Esophagus squamous epithelium (tissue), 5 donors: ENCODE data around the gene RBFOX2. TPM values are rescaled to one million over a fixed set of nuclear protein-coding genes. Genes with fewer than 3 reads are reported as not detected.

Experiments used
- DNase-seq: peaks from one replicate; lab custom pipeline; 2025; lab: John Stamatoyannopoulos, UW
- H3K27ac ChIP-seq, 4 donors: fragments of 200-600 bp; sonication (generic); one replicate each; pipeline ENCODE4 v1.5.1; 2016 to 2019; ENCODE audit warnings: mild to moderate bottlenecking in 1 of 4
- H3K27me3 ChIP-seq, 4 donors: fragments of 200-600 bp; sonication (generic); 1 replicate in 3 of 4; 2 replicates in 1 of 4; pipeline versions ENCODE4 v1.5.1 to v1.6.0; 2017 to 2021; ENCODE audit warnings: antibody characterized with exemption in 1 of 4
- H3K36me3 ChIP-seq, 3 donors: fragments of 200-600 bp; sonication (generic); one replicate each; pipeline ENCODE4 v1.5.1; 2016 to 2019
- H3K4me1 ChIP-seq, 3 donors: fragments of 200-600 bp; sonication (generic); one replicate each; pipeline ENCODE4 v1.5.1; 2017 to 2019
- H3K4me3 ChIP-seq, 4 donors: fragments of 200-600 bp; sonication (generic); 1 replicate in 3 of 4; 2 replicates in 1 of 4; pipeline ENCODE4 v1.5.1; 2016 to 2019; ENCODE audit warnings: mild to moderate bottlenecking in 2 of 4, moderate library complexity in 1 of 4
- H3K9me3 ChIP-seq, 3 donors: fragments of 200-600 bp; sonication (generic); one replicate each; pipeline ENCODE4 v1.5.1; 2016 to 2019
- CTCF ChIP-seq, 6 experiments: fragments of 450-650 bp in 4 of 6; fragments of 200-600 bp in 2 of 6; sonication (generic) in 2 of 6; IDR thresholded peaks; one replicate each; pipeline ENCODE4 v1.5.1; 2016 to 2019; ENCODE audit warnings: antibody characterized with exemption in 6 of 6, mild to moderate bottlenecking in 4 of 6, moderate library complexity in 4 of 6
- POLR2A ChIP-seq, 4 donors: fragments of 450-650 bp; IDR thresholded peaks; one replicate each; pipeline ENCODE4 v1.6.1; 2017; ENCODE audit warnings: antibody characterized with exemption in 4 of 4, mild to moderate bottlenecking in 4 of 4, moderate library complexity in 3 of 4
- WGBS, 2 donors: methylation state at CpG; one replicate each; pipeline ENCODE4 v1.1.5; 2018; 5-methylcytosine and 5-hydroxymethylcytosine counted together
- intact Hi-C: fragments of 100-400 bp; cut with DNase I; formaldehyde crosslinking; loops from one replicate; pipeline ENCODE4 v1.15.0; 2022
- total RNA-seq, 4 donors: library from RNA; depleted of rRNA; stranded (reverse); fragments of >200 nt; gene quantifications; one replicate each; pipeline ENCODE4 v1.1.0, GENCODE V29; 2016
- donor health status: DM: yes; HTN: yes; CAD: no.

Gene RBFOX2
- total RNA-seq, 4 donors from 2014 or later, result 33.3 to 69.6 (median 46.3) TPM

- TF ChIP-seq POLR2A (IDR thresholded peaks at IDR 0.05), result no peak
- TF ChIP-seq CTCF (IDR thresholded peaks at IDR 0.05), result no peak
- intact Hi-C loops, result no loop called here
- no peaks in the 10 kb centered on the region for H3K4me1 ChIP-seq
- H3K4me3 ChIP-seq, result no peak overlapping the region
- no peak for DNase-seq
- H3K36me3 ChIP-seq, result no peaks in the 10 kb centered on the region
- H3K9me3 ChIP-seq, result no peaks in the 10 kb centered on the region
- H3K27ac ChIP-seq, result no peak overlapping the region
- H3K27me3 ChIP-seq, result no peaks in the 10 kb centered on the region
- 63 to 72% methylated on average over 6 of the region's 6 CpGs for WGBS, 2 donors
Measured at GRCh38 chr22:35944458-35944857, 84.2 kb downstream of the RBFOX2 start.

- Histone ChIP-seq H3K9me3 (no peaks in the 10 kb centered on the region), H3K4me1 (no peaks in the 10 kb centered on the region), H3K27ac (no peak overlapping the region), H3K27me3 (no peaks in the 10 kb centered on the region), H3K4me3 (no peak overlapping the region), H3K36me3 (peaks cover 0 to 32% (median 0%) of the 10 kb centered on the region in 3 donors)
- intact Hi-C loops, result no loop called here
- 87 to 95% methylated on average over 1 of the region's 1 CpG for WGBS, 2 donors
- DNase-seq, result no peak
- TF ChIP-seq POLR2A (IDR thresholded peaks at IDR 0.05), result no peak
- TF ChIP-seq CTCF (IDR thresholded peaks at IDR 0.05), result no peak
Measured at GRCh38 chr22:35940166-35940565, 88.5 kb downstream of the RBFOX2 start.

GRCh38 chr22:35938226-35938625 lies 90.4 kb downstream of the RBFOX2 start:
- peaks cover 0 to 37% (median 0%) of the 10 kb centered on the region in 3 donors for H3K36me3 ChIP-seq
- H3K27ac ChIP-seq, result no peak overlapping the region
- TF ChIP-seq POLR2A (IDR thresholded peaks at IDR 0.05) (no peak), CTCF (IDR thresholded peaks at IDR 0.05) (no peak)
- no peak overlapping the region for H3K4me3 ChIP-seq
- intact Hi-C loops, result no loop called here
- H3K27me3 ChIP-seq, result no peaks in the 10 kb centered on the region
- H3K9me3 ChIP-seq, result no peaks in the 10 kb centered on the region
- no peak for DNase-seq
- no peaks in the 10 kb centered on the region for H3K4me1 ChIP-seq
- WGBS, 2 donors, result 57 to 86% methylated on average over 1 of the region's 1 CpG

- Histone ChIP-seq H3K4me1 (peaks cover 6 to 25% (median 6%) of the 10 kb centered on the region in 3 donors), H3K4me3 (no peak overlapping the region), H3K27me3 (no peaks in the 10 kb centered on the region), H3K9me3 (no peaks in the 10 kb centered on the region), H3K36me3 (peaks cover 0 to 12% (median 0%) of the 10 kb centered on the region in 3 donors), H3K27ac (no peak overlapping the region)
- intact Hi-C loops, result loop anchor here (5.0 kb wide), 1 partner anchor 136 kb away; no protein-coding TSS in a partner anchor
- no peak for DNase-seq
- peak in 5 of 6 experiments; percentile 35 to 64 (median 45) for TF ChIP-seq CTCF (IDR thresholded peaks at IDR 0.05)
- TF ChIP-seq POLR2A (IDR thresholded peaks at IDR 0.05), result no peak
Measured at GRCh38 chr22:35930933-35931332, 97.7 kb downstream of the RBFOX2 start.

GRCh38 chr22:35928285-35928798 lies 100.3 kb downstream of the RBFOX2 start:
- Histone ChIP-seq H3K4me1 (peaks cover 6 to 25% (median 6%) of the 10 kb centered on the region in 3 donors), H3K27ac (peak overlapping the region in 1 of 4 donors; percentile 10), H3K4me3 (no peak overlapping the region), H3K36me3 (no peaks in the 10 kb centered on the region), H3K27me3 (no peaks in the 10 kb centered on the region), H3K9me3 (no peaks in the 10 kb centered on the region)
- no peak for DNase-seq
- TF ChIP-seq POLR2A (IDR thresholded peaks at IDR 0.05) (no peak), CTCF (IDR thresholded peaks at IDR 0.05) (no peak)
- intact Hi-C loops, result loop anchor here (5.0 to 10.0 kb wide), 2 partner anchors 286 to 304 kb away; no protein-coding TSS in a partner anchor
- 45 to 48% methylated on average over 3 of the region's 3 CpGs for WGBS, 2 donors
